Forelimb muscle (tissue), 1 donor: Measurements from ENCODE around the gene DDX39A. TPM values are rescaled to one million over a fixed set of nuclear protein-coding genes. Genes with fewer than 3 reads are reported as not detected.

ENCODE experiments used
- DNase-seq: peaks from one replicate; pipeline ENCODE4 v3.0.0-alpha.2; 2013; ENCODE audit warnings: low read depth
- polyA plus RNA-seq: library from polyadenylated mRNA; unstranded; fragments of 120-200 nt; gene quantifications from one replicate; pipeline ENCODE4 v1.2.1, GENCODE V29; 2013; ENCODE audit not compliant: insufficient read length

Gene DDX39A
- polyA plus RNA-seq, 1 donor = 41.3 TPM

DNA sequence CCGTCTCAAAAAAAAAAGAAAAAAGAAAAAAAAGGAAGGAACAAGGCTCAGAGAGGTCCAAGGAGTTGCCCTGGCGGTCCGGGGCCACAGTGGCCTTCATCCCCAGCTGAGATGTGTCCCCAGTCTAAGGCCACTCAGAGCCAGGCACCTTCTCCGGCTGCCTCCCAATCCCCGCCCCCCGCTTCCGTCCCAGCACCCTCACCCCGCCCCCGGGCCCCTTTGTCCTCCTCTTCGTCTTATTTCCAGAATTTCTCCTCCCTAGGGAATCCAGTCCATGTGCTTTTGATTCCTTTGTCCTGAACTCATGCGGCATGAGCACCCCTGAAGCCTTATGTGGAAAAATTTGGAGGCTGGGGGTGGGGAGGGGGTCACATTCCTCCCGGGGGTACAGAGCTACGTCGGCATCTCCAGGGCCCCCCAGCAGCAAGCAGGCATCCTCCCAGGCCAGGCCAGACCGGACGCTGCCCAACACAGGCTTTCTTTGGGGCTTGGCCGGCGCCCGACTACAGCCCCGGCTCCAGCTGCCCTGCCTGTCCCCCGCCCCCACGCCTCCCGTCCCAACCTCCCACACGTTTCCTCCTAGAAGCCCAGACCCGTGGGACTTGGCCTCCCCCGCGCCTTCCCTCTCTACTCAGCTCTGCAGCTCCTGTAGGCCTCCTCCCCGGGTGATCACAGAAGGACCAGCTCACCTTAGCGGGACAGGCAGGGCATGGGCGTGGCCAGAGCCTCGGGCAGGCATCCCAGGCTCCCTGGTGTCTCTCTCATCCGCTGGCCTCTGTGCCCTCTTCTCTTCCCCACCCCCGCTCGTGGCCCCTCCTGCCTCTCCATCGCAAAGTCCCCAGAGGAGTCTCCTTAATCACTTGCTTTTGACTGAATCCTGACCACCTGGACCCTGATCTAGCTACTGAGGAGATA lies 55.7 kb downstream of the DDX39A start:
- DNase-seq = no peak

GRCh38 chr19:14361824-14362223 lies 57.3 kb downstream of the DDX39A start:
- no peak for DNase-seq

Other genes starting within 250 kb of the DDX39A start
- gene ADGRL1, start 213.2 kb downstream of the DDX39A start, polyA plus RNA-seq = 14.6 TPM
- gene ADGRE5, start 37.9 kb downstream of the DDX39A start, polyA plus RNA-seq = 58.2 TPM
- 65.8 TPM for gene PKN1, start 14.0 kb upstream of the DDX39A start, polyA plus RNA-seq
- gene PTGER1, start 56.0 kb upstream of the DDX39A start, polyA plus RNA-seq = not detected
- 41.1 TPM for gene GIPC1, start 76.8 kb upstream of the DDX39A start, polyA plus RNA-seq
- 85.5 TPM for gene DNAJB1, start 99.1 kb upstream of the DDX39A start, polyA plus RNA-seq
- gene TECR, start 110.3 kb upstream of the DDX39A start, polyA plus RNA-seq = 119 TPM
- gene NDUFB7, start 152.7 kb upstream of the DDX39A start, polyA plus RNA-seq = 132 TPM
- not detected for gene CLEC17A, start 163.7 kb upstream of the DDX39A start, polyA plus RNA-seq